Naive thymus-derived CD8-positive, alpha-beta T cell (primary cell): ENCODE data around the gene WNK1. TPM values are rescaled to one million over a fixed set of nuclear protein-coding genes. Genes with fewer than 3 reads are reported as not detected.
"Not testable (repeated sequence)": the region's sequence is repeated elsewhere in the genome, so short reads cannot be mapped to it uniquely, and the experiment has no call there.

Experiments used
- ATAC-seq, 2 donors: fragments of 150-1000 bp; cut with Tn5 transposase in 1 of 2; sonication (Bioruptor Pico), chemical (Tn5 transposase) in 1 of 2; 1 replicate in 1 of 2; 2 replicates in 1 of 2; pipeline ENCODE4 v1.10.0; 2021; ENCODE audit warnings: mild to moderate bottlenecking in 2 of 2, moderate library complexity in 2 of 2
- POLR2A ChIA-PET: fragments of 350-600 bp; sonication (Branson Sonifier 250); formaldehyde crosslinking; loops from one replicate; lab custom pipeline; 2021; ENCODE audit warnings: antibody characterized with exemption; lab: Charles Lee
- DNase-seq, 10 donors: peaks; one replicate each; pipeline versions ENCODE4 v3.0.0 to v3.0.0-alpha.2; 2020 to 2022
- H3K27ac Mint-ChIP-seq, 10 donors: one replicate each; pipeline ENCODE4 v1.8.0; 2020 to 2022; ENCODE audit warnings: mild to moderate bottlenecking in 10 of 10, mixed read lengths in 10 of 10, moderate library complexity in 4 of 10, inconsistent platforms in 1 of 10
- H3K27me3 Mint-ChIP-seq, 5 donors: one replicate each; pipeline ENCODE4 v1.8.0; 2021 to 2022; ENCODE audit warnings: mixed read lengths in 5 of 5
- H3K36me3 Mint-ChIP-seq, 3 donors: one replicate each; pipeline ENCODE4 v1.8.0; 2020 to 2022; ENCODE audit warnings: mixed read lengths in 3 of 3, mild to moderate bottlenecking in 2 of 3, inconsistent platforms in 1 of 3
- H3K4me1 Mint-ChIP-seq, 4 donors: one replicate each; pipeline ENCODE4 v1.8.0; 2021 to 2022; ENCODE audit warnings: mixed read lengths in 4 of 4
- H3K4me3 Mint-ChIP-seq, 10 donors: one replicate each; pipeline ENCODE4 v1.8.0; 2020 to 2022; ENCODE audit warnings: mild to moderate bottlenecking in 10 of 10, mixed read lengths in 10 of 10, moderate library complexity in 6 of 10, inconsistent platforms in 1 of 10
- H3K9me3 Mint-ChIP-seq, 9 donors: one replicate each; pipeline ENCODE4 v1.8.0; 2020 to 2022; ENCODE audit warnings: mixed read lengths in 9 of 9, mild to moderate bottlenecking in 3 of 9, inconsistent platforms in 1 of 9, moderate library complexity in 1 of 9
- polyA plus RNA-seq, 3 donors: library from polyadenylated mRNA; unstranded; fragments of 300-500 nt; fragmentation: Illumina TruSeq; gene quantifications; one replicate each; pipeline ENCODE4 v1.2.3, GENCODE V29; 2021
- total RNA-seq, 8 experiments: library from RNA in 2 of 8; stranded (reverse) in 2 of 8; gene quantifications; one replicate each; pipeline ENCODE4 v1.2.3 and lab custom pipeline; 2021 to 2026

The WNK1 gene
- total and polyA plus RNA-seq, 5 experiments from 2014 or later, result 19.5 to 158 (median 31.0) TPM

DNA sequence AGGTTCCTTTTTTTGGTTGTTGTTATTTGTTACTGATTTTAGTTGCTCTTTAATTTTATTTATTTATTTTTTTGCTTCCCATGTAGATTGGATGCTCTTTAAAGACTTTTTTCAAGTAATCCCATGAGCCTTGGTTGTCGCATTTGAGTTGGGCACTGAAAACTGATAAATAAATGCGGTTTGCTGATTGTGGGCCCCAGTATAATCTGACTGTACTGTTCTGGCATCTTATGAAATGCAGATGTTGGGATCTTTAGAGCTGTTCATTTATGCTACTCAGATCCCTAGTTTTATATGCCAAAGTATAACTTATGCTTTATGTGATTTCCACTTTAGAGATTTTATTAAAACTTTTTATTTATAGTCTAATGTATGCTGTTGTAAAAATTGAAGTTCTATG is 33.3 kb downstream of the WNK1 start:
- H3K4me1 Mint-ChIP-seq, result peaks cover 22 to 75% (median 70%) of the 10 kb centered on the region in 4 donors
- H3K4me3 Mint-ChIP-seq, result no peak overlapping the region

DNA sequence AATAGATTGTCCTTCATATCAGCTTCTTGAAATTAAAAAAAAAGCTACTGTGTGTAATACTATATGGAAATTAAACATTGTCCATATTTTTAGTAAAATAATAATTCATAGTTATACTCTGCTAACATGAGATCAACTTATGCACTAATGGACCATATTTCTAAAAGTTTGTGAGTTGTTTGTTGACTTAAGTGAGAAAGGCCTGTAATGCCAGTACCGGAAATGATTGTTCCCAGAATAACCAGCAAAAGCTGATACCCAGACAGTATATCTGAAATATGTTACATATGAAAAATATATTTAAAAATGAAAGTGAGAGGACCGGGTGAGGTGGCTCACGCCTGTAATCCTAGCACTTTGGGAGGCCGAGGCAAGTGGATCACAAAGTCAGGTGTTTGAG is 35.9 kb downstream of the WNK1 start:
- peak overlapping the region in 3 of 10 donors; percentile 1 to 57 (median 42) for H3K27ac Mint-ChIP-seq
- POLR2A ChIA-PET, result interaction anchor here (0.7 kb wide), 1 partner anchor 37 kb away, joined by 3 read pairs; no protein-coding TSS in a partner anchor

More for the DNA sequence above, 33.3 kb downstream of the WNK1 start:
- H3K36me3 Mint-ChIP-seq, result peaks cover 0 to 7% (median 0%) of the 10 kb centered on the region in 3 donors
- DNase-seq, result no peak
- no peak overlapping the region for H3K27ac Mint-ChIP-seq
- ATAC-seq, result no peak
- POLR2A ChIA-PET, result interaction anchor here (1.2 kb wide), 1 partner anchor 29 kb away, joined by 4 read pairs; no protein-coding TSS in a partner anchor
- no peaks in the 10 kb centered on the region for H3K9me3 Mint-ChIP-seq
- no peaks in the 10 kb centered on the region for H3K27me3 Mint-ChIP-seq

DNA sequence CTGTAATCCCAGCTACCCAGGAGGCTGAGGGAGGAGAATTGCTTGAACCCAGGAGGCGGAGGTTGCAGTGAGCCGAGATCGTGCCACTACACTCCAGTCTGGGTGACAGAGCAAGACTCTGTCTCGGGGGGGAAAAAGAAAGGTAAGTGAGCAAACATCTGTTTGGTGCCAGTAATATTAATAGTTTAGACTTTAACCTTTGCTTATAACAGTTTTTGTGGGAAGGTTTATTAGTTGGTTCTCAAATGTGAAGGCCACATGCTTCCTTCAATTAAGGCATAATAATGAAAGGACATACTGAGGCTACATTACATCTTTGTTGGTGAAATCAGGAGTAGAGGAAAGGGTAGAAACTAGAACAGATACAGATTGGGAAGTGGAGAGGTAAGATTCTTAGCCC is 36.4 kb downstream of the WNK1 start:
- ATAC-seq, DNase-seq, H3K36me3 Mint-ChIP-seq, H3K27me3 Mint-ChIP-seq, H3K9me3 Mint-ChIP-seq, POLR2A ChIA-PET: not testable (repeated sequence)
- Mint-ChIP-seq H3K4me3 (peak overlapping the region in 6 of 10 donors; percentile 4 to 54 (median 18)), H3K27ac (peak overlapping the region in 6 of 10 donors; percentile 3 to 90 (median 40)), H3K4me1 (peaks cover 27 to 84% (median 74%) of the 10 kb centered on the region in 4 donors)

More for the DNA sequence above, 35.9 kb downstream of the WNK1 start:
- Mint-ChIP-seq H3K27me3 (no peaks in the 10 kb centered on the region), H3K36me3 (peaks cover 0 to 5% (median 0%) of the 10 kb centered on the region in 3 donors), H3K4me1 (peaks cover 27 to 79% (median 70%) of the 10 kb centered on the region in 4 donors), H3K4me3 (peak overlapping the region in 1 of 10 donors; percentile 4), H3K9me3 (no peaks in the 10 kb centered on the region)
- ATAC-seq (no peak), DNase-seq (no peak)

DNA sequence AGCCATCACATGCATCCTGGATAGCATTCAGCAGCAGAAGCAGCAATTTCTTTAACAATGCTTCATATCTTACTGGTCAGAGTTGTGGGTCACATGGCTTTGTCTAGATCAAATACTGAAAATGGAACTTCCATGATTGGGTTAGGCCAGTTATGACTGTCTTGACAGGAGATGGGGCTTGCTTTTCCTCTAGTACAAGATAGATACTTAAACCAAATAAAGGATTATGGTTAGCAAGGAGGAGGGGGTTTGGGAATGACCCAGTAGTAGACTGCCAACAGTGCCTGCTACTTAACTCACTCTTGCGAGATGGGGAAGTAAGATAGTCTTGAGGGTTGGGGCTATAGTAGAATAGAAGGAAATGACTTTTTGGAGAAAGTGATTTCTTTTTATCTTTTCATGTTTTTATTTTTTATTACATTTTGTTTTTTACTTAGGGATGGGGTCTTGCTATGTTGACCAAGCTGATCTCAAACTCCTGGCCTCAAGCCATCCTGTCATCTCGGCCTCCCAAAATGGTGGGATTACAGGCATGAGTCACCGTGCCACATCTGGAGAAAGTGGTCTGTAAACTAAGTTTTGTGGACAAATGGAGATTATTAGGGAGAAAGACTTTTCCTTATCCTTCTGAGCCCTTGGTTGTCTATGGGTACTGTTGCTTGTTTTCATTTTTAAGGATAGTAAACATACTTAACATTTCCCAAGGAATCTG is 37.6 kb downstream of the WNK1 start:
- DNase-seq, result no peak
- H3K4me1 Mint-ChIP-seq, result peaks cover 29 to 89% (median 79%) of the 10 kb centered on the region in 4 donors
- H3K9me3 Mint-ChIP-seq, result no peaks in the 10 kb centered on the region
- H3K36me3 Mint-ChIP-seq, result peaks cover 0 to 5% (median 1%) of the 10 kb centered on the region in 3 donors
- no peaks in the 10 kb centered on the region for H3K27me3 Mint-ChIP-seq
- ATAC-seq, result peak; percentile 18 to 33
- H3K4me3 Mint-ChIP-seq, result peak overlapping the region in 7 of 10 donors; percentile 2 to 53 (median 39)
- H3K27ac Mint-ChIP-seq, result peak overlapping the region in 8 of 10 donors; percentile 14 to 84 (median 51)
- POLR2A ChIA-PET, result no interaction called here

DNA sequence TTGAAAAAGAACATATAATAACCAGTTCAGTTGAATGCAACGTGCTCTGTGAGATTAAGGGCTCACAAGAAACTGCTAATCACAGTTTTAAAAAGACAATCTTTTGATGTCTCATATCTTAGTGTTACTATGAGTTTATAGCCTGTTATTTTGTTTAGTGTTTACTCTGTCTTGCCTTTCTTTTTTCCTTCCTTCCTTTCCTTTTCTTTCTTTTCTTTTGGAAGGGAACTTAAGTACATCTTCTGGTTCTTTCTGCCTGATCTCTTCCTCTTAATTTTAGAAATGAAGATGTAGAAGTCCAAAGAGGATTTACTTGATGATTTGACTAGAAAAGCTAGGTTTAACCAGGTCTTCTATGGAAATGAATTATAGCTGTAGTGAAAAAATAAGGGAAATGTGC is 38.2 kb downstream of the WNK1 start:
- Mint-ChIP-seq H3K4me3 (peak overlapping the region in 7 of 10 donors; percentile 12 to 53 (median 28)), H3K36me3 (peaks cover 0 to 11% (median 3%) of the 10 kb centered on the region in 3 donors), H3K27ac (peak overlapping the region in 6 of 10 donors; percentile 6 to 81 (median 48)), H3K27me3 (no peaks in the 10 kb centered on the region), H3K9me3 (no peaks in the 10 kb centered on the region), H3K4me1 (peaks cover 35 to 89% (median 80%) of the 10 kb centered on the region in 4 donors)
- ATAC-seq, result no peak
- POLR2A ChIA-PET, result interaction anchor here (0.6 to 0.7 kb wide), 3 partner anchors 11 to 192 kb away, joined by 3 to 4 read pairs (median 4); no protein-coding TSS in a partner anchor
- no peak for DNase-seq

DNA sequence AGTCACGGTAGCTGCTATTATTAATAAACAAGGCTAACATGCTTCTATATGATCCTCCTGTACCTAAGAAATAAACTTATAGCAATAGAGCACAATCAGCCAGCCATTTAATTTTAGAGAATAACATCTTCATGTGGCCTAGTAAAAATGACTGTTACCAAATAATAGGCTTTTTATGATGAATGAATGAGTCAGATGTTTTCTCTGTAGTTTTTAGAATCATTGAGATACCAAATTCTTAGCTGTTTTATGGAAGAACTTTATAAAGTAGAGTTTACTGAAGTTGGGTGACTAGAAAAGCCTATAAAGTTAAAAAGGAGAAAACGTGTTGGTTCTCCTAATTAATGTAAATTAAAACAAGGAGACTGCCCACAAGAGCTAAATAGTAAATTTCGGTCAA is 40.7 kb downstream of the WNK1 start:
- Mint-ChIP-seq H3K4me1 (peaks cover 35 to 89% (median 80%) of the 10 kb centered on the region in 4 donors), H3K9me3 (no peaks in the 10 kb centered on the region), H3K4me3 (peak overlapping the region in 1 of 10 donors; percentile 2), H3K27me3 (no peaks in the 10 kb centered on the region), H3K36me3 (peaks cover 0 to 13% (median 5%) of the 10 kb centered on the region in 3 donors), H3K27ac (peak overlapping the region in 2 of 10 donors; percentile 32 to 58)
- DNase-seq (no peak), ATAC-seq (no peak)
- POLR2A ChIA-PET, result no interaction called here

DNA sequence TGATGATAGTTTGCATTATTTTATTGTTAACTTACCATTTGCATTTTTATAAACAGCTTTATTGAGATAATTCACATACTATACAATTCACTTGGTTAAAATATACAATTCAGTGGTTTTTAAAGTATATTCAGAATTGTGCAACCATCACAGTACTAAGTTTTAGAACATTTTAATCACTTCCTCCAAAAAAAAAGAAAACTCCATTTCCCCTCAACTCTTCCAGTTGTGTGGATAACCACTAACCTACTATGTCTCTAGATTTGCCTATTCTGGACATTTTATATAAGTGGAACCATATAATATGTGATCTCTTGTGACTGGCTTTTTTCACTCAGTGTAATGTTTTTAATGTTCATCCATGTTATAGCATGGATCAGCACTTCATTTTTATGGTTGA is 41.3 kb downstream of the WNK1 start:
- Mint-ChIP-seq H3K4me1 (peaks cover 35 to 88% (median 82%) of the 10 kb centered on the region in 4 donors), H3K9me3 (no peaks in the 10 kb centered on the region), H3K4me3 (no peak overlapping the region), H3K27ac (peak overlapping the region in 1 of 10 donors; percentile 21), H3K27me3 (no peaks in the 10 kb centered on the region), H3K36me3 (peaks cover 0 to 13% (median 5%) of the 10 kb centered on the region in 3 donors)
- POLR2A ChIA-PET, result interaction anchor here (0.7 kb wide), 1 partner anchor 24 kb away, joined by 4 read pairs; no protein-coding TSS in a partner anchor
- DNase-seq, result no peak
- no peak for ATAC-seq

DNA sequence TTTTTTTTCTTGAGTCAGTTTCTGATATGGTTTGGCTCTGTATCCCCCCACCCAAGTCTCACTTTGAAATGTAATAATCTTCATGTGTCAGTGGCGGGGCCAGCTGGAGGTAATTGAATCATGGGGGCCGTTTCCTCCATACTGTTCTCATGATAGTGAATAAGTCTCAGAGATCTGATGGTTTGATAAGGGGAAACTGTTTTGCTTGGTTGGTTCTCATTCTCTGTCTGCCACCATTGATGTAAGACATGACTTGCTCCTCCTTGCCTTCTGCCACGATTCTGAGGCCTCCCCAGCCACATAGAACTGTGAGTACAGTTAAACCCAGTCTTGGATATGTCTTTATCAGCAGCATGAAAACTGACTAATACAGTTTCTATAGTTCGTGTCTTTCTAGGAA is 42.9 kb downstream of the WNK1 start:
- POLR2A ChIA-PET, result no interaction called here
- no peak for DNase-seq
- Mint-ChIP-seq H3K27me3 (no peaks in the 10 kb centered on the region), H3K27ac (peak overlapping the region in 9 of 10 donors; percentile 17 to 85 (median 68)), H3K9me3 (no peaks in the 10 kb centered on the region), H3K4me3 (peak overlapping the region in 9 of 10 donors; percentile 3 to 58 (median 38)), H3K36me3 (peaks cover 0 to 14% (median 5%) of the 10 kb centered on the region in 3 donors), H3K4me1 (peaks cover 28 to 77% (median 69%) of the 10 kb centered on the region in 4 donors)
- peak; percentile 55 to 65 for ATAC-seq

DNA sequence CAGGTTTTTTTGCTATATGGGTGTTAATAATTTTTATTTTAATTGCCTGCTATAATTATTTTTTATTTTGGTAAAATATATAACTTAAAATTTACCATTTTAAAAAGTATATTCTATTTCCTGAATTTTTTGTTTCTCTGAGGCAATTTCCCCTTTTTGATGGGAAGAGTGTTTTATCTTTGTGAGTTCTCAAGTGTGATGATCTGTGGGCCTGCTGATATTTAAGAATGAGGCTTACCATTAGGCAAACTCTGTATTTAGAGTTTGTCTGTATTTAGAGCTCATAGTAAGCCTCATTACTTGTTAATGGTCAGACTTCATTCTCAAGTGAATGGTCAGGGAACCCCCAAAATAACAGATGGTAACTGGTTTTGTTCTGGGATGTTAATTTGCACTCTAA is 48.0 kb downstream of the WNK1 start:
- Mint-ChIP-seq H3K36me3 (peaks cover 0 to 10% (median 3%) of the 10 kb centered on the region in 3 donors), H3K4me1 (peaks cover 24 to 73% (median 64%) of the 10 kb centered on the region in 4 donors), H3K4me3 (peak overlapping the region in 1 of 10 donors; percentile 20), H3K27me3 (no peaks in the 10 kb centered on the region), H3K9me3 (no peaks in the 10 kb centered on the region), H3K27ac (peak overlapping the region in 1 of 10 donors; percentile 48)
- no peak for DNase-seq
- ATAC-seq, result no peak
- POLR2A ChIA-PET, result no interaction called here

DNA sequence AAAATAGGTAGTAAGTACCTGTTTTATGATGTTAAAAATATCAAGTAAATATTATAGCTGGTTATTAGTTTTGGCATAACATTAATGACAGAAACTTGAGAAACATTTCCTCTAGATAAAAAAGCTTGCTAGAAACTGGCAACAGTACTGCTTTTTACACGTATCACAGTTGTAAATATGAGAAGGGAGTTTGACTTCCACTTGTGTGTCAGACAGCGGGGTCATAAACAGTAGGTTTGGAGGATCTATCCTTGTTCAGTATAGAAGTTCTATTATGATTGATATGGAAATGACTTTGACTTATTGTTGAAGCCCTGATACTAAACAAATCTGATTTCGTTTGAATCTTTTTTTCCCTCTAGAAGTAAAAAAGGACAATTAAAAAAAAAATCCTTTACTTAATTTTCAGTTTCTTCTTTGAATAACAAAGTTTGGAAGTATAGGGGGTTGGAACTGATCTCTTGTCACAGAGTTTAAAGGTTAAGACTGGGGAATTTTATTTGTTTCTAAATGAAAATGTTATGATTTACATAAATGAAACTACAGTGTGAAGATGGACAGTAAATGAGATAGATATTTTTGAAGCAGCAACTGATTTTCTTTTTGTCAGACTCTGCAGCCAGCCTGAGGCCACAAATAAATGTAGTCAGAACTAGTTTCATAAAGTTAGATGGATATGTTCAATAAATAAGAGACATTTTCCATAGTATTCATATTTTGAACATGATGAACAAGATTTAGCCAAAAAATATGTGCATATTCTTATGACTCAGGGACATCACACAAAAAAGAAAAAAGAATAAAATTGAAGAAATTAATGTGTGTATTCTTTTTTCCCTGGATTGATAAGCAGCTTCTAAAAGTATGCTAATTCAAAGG is 50.1 kb downstream of the WNK1 start:
- H3K4me1 Mint-ChIP-seq, result peaks cover 29 to 74% (median 63%) of the 10 kb centered on the region in 4 donors
- no peak for ATAC-seq
- POLR2A ChIA-PET, result no interaction called here
- H3K36me3 Mint-ChIP-seq, result peaks cover 0 to 6% (median 0%) of the 10 kb centered on the region in 3 donors
- peak overlapping the region in 1 of 10 donors; percentile 2 for H3K4me3 Mint-ChIP-seq
- no peak for DNase-seq
- no peaks in the 10 kb centered on the region for H3K9me3 Mint-ChIP-seq
- H3K27me3 Mint-ChIP-seq, result no peaks in the 10 kb centered on the region
- H3K27ac Mint-ChIP-seq, result peak overlapping the region in 6 of 10 donors; percentile 19 to 75 (median 50)

DNA sequence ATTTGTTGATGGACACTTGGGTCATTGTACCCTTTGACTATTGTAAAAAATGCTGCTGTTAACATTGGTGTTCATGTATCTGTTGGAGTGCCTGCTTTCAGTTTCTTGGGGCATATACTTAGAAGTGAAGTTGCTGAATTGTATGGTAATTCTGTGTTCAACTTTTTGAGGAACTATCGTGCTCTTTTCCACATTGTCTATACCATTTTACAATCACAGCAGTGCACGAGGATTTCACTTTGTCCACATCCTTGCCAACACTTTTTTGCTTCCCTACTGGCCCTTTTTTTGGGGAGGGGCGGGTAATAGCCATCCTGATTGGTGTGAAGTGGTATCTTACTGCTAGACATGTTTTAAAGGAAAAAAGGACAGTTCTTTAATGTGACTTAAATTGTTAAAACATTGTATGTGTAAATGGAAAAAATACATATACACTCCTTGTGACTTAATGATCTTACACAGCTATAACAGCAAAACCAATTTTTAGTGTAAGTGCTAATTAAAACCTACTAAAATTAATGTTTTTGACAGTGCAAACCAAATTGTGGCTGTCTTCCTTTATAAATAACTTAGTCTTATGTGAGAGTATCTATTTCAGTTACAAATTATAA is 52.7 kb downstream of the WNK1 start:
- DNase-seq, result no peak
- Mint-ChIP-seq H3K36me3 (no peaks in the 10 kb centered on the region), H3K4me3 (no peak overlapping the region), H3K9me3 (no peaks in the 10 kb centered on the region), H3K4me1 (peaks cover 32 to 75% (median 66%) of the 10 kb centered on the region in 4 donors), H3K27ac (peak overlapping the region in 4 of 10 donors; percentile 2 to 74 (median 44)), H3K27me3 (no peaks in the 10 kb centered on the region)
- POLR2A ChIA-PET, result interaction anchor here (0.6 to 1.0 kb wide), 2 partner anchors 24 to 48 kb away, joined by 3 to 7 read pairs; no protein-coding TSS in a partner anchor
- no peak for ATAC-seq
